ENCODE measurements around the gene KIF21A. TPM values are rescaled to one million over a fixed set of nuclear protein-coding genes. Genes with fewer than 3 reads are reported as not detected.
A peak's percentile ranks its signal among the peaks of the same experiment; 100 is the strongest.

Gene KIF21A
- total RNA-seq, 1 donor from 2014 or later: 12.2 TPM

- no peaks in the 10 kb centered on the region for H3K4me1 ChIP-seq
- intact Hi-C loops (cut with DNase I): no loop called here
- H3K36me3 ChIP-seq: no peaks in the 10 kb centered on the region
- no peak overlapping the region for H3K27ac ChIP-seq
- H3K27me3 ChIP-seq: no peaks in the 10 kb centered on the region
- no peak overlapping the region for H3K4me3 ChIP-seq
- no peak for TF ChIP-seq CTCF (IDR thresholded peaks at IDR 0.05)
- DNase-seq: no peak
- H3K9me3 ChIP-seq: no peaks in the 10 kb centered on the region
- no peak for ATAC-seq
Measured at GRCh38 chr12:39386335-39386734, 56.6 kb downstream of the KIF21A start.

GRCh38 chr12:39383114-39383513 is 59.8 kb downstream of the KIF21A start:
- Histone ChIP-seq H3K4me1 (no peaks in the 10 kb centered on the region), H3K27ac (no peak overlapping the region), H3K27me3 (no peaks in the 10 kb centered on the region), H3K4me3 (no peak overlapping the region), H3K36me3 (no peaks in the 10 kb centered on the region), H3K9me3 (no peaks in the 10 kb centered on the region)
- DNase-seq (no peak), ATAC-seq (no peak)
- intact Hi-C loops (cut with DNase I): no loop called here
- TF ChIP-seq CTCF (IDR thresholded peaks at IDR 0.05): no peak

GRCh38 chr12:39380090-39380489 is 62.8 kb downstream of the KIF21A start:
- intact Hi-C loops (cut with DNase I): no loop called here
- DNase-seq (no peak), ATAC-seq (no peak)
- Histone ChIP-seq H3K4me3 (no peak overlapping the region), H3K27me3 (no peaks in the 10 kb centered on the region), H3K9me3 (no peaks in the 10 kb centered on the region), H3K4me1 (no peaks in the 10 kb centered on the region), H3K36me3 (no peaks in the 10 kb centered on the region), H3K27ac (no peak overlapping the region)
- TF ChIP-seq CTCF (IDR thresholded peaks at IDR 0.05): no peak

- Histone ChIP-seq H3K27ac (no peak overlapping the region), H3K4me3 (no peak overlapping the region), H3K9me3 (no peaks in the 10 kb centered on the region), H3K27me3 (no peaks in the 10 kb centered on the region), H3K36me3 (no peaks in the 10 kb centered on the region), H3K4me1 (no peaks in the 10 kb centered on the region)
- TF ChIP-seq CTCF (IDR thresholded peaks at IDR 0.05): no peak
- ATAC-seq (no peak), DNase-seq (no peak)
- intact Hi-C loops (cut with DNase I): no loop called here
Measured at GRCh38 chr12:39378341-39378740, 64.6 kb downstream of the KIF21A start.

DNA sequence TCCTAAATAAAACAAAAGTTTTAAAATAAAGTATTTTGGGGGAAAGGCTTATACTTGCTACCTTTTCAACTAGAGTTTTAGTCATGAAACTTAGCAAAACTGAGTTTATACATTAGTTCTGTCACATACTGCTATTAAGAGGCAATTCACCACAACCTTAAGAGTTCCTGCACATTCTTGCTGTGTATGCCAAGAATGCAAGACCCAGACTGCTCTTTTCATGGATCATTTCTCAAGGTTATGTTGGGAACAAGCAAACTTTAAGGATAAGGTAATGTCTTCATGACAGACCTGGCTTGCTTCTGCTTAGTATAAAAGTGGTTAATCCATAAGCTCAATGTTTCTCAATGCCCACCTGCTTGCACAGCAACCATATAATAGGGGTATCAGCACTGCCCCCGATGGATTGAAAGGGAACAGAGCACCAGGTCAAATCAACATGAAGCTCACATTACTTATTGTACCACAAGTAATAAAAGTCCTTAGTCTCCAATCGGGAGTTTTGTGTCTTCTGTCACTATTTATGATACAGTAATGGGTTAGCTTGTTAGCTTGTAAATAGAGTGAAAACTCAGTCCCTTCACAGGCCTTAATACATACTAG is 67.6 kb downstream of the KIF21A start:
- intact Hi-C loops (cut with DNase I): no loop called here
- Histone ChIP-seq H3K4me1 (no peaks in the 10 kb centered on the region), H3K9me3 (no peaks in the 10 kb centered on the region), H3K36me3 (no peaks in the 10 kb centered on the region), H3K4me3 (no peak overlapping the region), H3K27ac (no peak overlapping the region), H3K27me3 (no peaks in the 10 kb centered on the region)
- no peak for TF ChIP-seq CTCF (IDR thresholded peaks at IDR 0.05)
- DNase-seq: no peak
- no peak for ATAC-seq

- intact Hi-C loops (cut with DNase I): no loop called here
- TF ChIP-seq CTCF (IDR thresholded peaks at IDR 0.05): no peak
- H3K9me3 ChIP-seq: no peaks in the 10 kb centered on the region
- no peaks in the 10 kb centered on the region for H3K36me3 ChIP-seq
- no peak overlapping the region for H3K27ac ChIP-seq
- no peaks in the 10 kb centered on the region for H3K27me3 ChIP-seq
- H3K4me3 ChIP-seq: no peak overlapping the region
- peak; percentile 39 for ATAC-seq
- no peak for DNase-seq
- H3K4me1 ChIP-seq: no peaks in the 10 kb centered on the region
Measured at GRCh38 chr12:39372929-39373328, 70.0 kb downstream of the KIF21A start.

Measured in upper lobe of right lung (tissue), 1 donor.